HG03025 (cell line): Measurements from ENCODE around the gene SANBR.

ENCODE experiments used
- ATAC-seq: cut with Tn5 transposase; IDR thresholded peaks from one replicate; pipeline ENCODE4 v1.9.1; 2021; ENCODE audit warnings: mild to moderate bottlenecking, moderate library complexity; ENCODE audit not compliant: unreplicated experiment, low FRiP score

Gene SANBR

DNA sequence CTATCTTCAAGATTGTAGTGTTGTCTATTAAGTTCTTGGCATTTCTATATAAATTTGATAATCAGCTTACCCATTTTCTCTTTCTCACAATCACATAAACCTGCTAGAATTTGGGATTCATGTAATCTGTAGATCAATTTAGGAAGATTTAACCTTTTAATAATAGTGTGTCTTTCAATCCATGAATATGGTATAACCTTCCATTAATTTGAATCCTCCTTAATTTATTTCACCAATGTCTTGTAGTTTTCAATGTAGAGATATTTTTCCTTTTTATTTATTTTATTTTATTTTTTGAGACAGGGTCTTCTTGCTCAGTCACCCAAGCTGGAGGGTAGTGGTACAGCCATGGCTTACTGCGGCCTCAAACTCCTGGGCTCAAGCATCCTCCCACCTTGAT lies 20.2 kb downstream of the SANBR start:
- no peak for ATAC-seq

GRCh38 chr2:61089797-61090196 lies 24.1 kb downstream of the SANBR start:
- no peak for ATAC-seq

- no peak for ATAC-seq
Measured at GRCh38 chr2:61090386-61090921, 24.8 kb downstream of the SANBR start.

- ATAC-seq, result no peak
Measured at GRCh38 chr2:61091485-61091884, 25.8 kb downstream of the SANBR start.

DNA sequence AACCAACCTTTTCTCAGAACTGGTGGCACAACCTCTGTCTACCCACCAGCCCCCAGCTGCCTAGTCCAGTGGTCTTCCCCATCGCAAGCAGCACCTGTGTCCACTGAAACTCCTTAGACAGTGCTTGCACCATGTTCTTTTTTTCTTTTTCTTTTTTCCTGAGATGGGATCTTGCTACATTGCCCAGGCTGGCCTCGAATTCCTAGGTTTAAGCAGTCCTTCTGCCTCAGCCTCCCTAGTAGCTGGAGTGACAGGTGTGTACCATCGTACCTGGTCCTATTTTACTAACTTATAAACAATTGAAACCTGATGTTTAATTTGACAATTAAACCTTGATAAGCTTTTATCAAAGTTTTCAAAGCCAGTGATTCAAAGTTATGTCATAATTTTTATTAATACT lies 30.8 kb downstream of the SANBR start:
- no peak for ATAC-seq

DNA sequence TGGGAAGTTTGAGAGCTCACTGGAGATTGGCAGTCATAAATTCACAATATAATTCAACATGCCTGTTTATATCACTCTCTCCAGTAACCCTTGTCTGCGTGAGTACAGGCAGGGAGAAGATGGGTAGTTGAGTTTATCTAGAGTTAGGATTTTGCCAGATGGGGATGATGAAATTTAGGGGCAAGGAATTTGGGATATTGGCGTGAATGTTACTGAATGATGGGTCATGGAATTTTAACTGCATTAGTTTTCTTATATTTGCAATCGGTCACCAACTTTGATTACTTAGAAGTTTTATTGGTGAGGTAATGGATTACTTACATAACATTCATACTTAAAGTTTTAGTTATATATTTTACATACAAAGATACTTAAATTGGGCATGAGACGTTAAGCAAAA lies 35.1 kb downstream of the SANBR start:
- ATAC-seq, result no peak

GRCh38 chr2:61109291-61109690 lies 43.6 kb downstream of the SANBR start:
- ATAC-seq, result no peak

- no peak for ATAC-seq
Measured at GRCh38 chr2:61111708-61112107, 46.0 kb downstream of the SANBR start.

- ATAC-seq, result no peak
Measured at GRCh38 chr2:61114147-61114546, 48.5 kb downstream of the SANBR start.
